Amniotic stem cell (primary cell): ENCODE measurements around the gene EPB41.
"Not testable (repeated sequence)": the region's sequence is repeated elsewhere in the genome, so short reads cannot be mapped to it uniquely, and the experiment has no call there.

Experiments
- DNase-seq: peaks from one replicate; lab custom pipeline; 2025; lab: John Stamatoyannopoulos, UW

EPB41 gene

DNA sequence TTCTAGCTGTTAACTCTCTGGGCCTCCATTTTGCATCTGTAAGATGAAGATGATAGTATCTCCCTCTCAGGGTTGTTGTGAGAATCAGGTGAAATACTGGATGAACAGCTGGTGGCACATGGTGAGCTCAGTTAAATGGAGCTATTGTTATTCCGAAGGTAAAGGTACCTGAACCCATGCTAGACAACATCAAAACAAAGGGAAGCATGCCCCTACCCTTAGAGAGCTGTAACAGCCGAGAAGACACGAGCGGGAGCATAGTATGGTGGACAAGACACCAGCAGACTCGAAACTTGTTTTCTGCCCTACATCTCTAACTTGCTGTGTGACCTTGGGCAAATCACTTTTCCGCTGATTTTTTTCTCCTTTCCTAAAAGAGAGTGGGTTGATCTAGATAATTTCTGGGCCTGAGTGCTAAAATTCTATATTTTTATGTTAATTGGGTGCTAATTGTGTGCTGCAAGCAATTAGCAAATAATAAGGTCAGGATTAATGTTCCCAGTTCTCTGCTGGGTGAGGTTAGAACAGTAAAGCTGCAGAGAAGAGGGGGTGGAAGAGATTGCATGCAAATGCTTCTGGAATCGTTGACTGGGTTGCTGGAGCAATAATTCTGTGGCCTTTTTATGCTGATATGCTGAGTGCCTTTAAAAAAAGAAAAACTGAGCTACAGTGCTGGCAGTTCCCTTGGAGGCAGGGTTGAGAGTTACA is 198.5 kb downstream of the EPB41 start:
- DNase-seq: no peak

DNA sequence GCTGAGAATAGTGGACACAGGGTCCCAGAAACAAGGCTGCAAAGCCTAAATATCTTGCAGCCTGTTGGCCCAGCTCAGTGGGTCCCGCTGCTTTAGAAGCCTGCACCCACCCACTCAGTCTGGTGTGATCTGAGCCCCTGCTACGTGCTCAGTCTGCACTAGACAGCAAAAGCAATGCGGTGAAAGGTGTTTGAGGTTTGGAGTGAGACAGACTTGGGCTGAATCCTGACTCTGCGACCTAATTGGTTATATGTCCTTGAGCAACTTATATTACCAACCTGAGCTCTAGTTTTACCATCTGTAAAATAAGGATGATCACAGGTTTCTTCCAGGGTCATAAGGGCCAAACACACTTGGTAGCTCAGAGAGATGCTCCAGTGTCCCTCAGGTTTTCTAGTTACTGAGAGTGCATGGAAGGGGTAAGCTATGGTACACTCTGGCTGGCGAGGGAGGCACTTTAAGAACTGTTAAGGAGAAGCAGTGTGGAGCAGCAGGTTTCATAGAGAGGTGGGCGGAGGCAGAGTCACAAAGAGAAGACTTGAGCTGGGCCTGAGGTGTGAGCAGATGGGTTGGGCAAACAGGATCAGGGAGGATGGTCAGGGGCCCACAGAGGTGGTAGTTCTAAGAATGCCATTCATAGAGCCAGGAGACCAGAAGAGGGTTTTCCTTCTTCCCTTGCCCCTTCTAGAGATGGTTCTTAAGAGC is 199.2 kb downstream of the EPB41 start:
- no peak for DNase-seq

DNA sequence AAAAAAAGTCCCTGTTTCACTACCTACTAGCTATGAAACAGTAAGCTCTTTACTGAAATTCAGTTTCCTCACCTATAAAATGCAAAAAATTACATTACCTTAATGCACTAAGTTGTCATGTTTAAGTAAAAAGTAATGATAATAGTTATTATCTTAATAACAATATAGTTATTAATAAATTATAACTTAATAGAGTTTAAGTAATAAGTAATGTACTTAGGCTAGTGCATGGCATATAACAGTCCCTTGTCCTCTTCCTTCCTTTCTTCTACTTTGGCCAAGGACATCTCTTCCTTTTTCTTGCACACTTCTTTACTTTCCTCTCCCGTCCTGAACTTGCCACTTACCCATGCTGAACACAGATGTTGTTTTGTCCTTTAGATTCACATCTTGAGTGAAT is 200.3 kb downstream of the EPB41 start:
- no peak for DNase-seq

DNA sequence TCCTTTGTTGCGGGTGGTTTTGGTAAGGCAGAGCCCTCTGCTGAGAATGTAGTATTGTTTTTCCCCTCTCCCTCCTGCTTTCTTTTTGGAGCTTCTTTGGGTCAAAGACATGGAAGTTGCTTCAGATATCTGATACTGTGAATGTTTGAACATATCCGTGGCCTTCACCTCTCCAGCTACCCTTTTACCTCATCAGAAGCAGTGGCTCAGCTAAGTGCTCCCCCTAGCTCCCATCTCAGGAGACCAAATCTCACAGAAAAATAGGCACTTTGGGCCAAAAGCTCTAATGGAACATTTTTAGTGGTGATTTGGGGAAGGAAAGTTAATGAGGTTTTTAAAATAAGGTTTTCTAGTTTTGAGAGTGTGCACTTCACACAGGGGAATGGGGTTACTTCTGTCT is 203.0 kb downstream of the EPB41 start:
- no peak for DNase-seq

DNA sequence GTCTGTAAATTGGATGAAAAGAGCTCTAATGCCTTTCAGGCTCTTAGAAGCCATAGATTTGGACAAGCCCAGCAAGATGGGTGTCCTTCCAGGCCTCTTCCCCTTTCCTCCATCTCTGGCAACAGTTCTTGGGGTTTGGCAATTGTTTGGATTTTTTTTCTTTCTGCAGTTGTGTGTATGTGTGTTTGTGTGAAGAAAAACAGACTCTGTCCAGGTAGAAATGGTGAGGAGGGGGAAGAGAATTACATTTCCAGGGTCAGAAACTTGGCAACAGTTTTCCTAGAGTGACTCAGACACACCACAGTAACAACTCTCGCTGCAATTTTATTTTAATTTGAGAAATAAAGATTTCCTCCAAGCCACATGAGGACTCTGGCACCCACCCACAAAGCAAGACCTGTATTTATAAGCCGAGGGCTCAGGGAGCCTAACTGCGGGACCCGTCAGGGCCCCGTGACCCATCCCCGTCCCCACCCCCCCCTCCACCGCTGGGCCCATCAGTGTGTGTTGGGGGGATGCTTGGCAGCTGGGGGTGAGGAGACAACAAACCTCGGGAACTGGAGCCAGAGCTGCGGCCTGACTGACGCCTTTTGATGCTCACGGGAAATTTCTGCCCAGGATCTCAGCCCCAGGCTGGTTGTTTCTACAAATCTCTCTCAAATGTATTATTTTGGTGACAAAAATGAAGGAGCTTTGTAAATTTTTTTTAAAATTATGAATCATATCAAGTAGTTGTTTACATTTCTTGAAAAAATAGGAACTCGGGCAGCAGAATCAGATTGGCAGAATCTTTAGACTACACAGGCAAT is 205.0 kb downstream of the EPB41 start:
- no peak for DNase-seq

DNA sequence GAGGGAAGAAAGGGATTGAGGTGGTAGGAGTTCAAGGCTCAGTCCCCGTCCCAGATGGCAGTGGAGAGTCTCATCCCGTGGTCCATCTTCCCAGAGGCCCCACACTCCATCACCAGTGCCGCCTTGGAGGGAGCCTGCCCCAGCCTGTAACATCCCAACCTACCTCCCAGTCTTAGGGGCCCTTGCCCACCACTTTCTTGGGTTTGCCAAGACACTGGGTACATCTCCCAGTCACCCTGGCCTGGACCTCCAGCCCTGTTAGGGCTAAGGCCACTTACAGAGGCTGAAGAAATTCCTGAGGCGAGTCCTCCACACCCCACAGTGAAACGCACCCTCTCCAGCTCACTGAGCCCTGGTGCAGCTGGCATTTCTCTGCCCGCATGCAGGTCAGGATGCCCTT is 206.0 kb downstream of the EPB41 start:
- DNase-seq: no peak

DNA sequence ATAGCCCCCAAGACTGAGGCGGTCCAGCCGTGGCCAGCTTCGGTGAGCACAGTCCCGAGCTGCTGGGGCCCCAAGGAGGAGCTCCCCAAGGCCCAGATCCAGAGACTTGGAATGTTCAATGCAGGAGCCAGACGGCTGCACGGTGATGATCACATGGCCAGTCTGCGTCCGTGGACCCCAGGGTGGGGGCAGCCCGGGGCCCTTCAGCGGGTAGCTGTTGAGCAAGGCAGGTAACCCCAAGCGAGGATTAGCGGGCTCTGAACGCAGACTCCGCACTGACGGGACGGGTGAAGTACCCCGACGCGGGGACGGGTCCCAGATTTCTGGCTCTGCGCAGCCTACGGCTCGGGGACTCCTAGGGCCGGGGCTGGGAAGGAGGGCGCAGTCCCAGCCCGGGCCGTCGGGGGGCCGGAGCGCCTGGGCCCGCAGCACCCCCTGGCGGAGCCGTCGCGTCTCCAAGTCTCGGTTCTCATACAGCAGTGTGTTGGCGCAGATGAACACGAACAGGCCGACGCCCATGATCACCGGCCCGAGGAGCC is 206.6 kb downstream of the EPB41 start:
- DNase-seq: no peak

DNA sequence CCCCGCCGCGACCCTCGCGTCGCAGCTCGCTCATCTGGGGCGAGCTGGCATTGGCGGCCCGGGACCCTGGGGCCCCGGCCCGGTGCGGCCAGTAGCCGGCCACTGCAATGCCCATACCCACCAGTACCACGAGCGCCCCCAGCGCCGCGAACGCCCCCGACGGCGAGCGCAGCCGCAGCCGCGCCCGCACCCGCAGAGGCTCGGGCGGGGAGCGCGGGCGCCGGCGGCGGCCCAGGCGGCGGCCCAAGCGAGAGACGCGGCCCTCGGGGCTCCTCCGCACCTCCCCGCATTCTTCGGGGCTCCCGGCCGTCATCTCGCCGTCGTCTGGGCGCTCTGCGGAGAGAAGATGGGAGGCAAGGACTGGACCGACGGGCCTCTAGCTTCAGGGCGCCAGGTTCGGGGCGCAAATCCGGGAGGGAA is 207.2 kb downstream of the EPB41 start:
- DNase-seq: no peak

DNA sequence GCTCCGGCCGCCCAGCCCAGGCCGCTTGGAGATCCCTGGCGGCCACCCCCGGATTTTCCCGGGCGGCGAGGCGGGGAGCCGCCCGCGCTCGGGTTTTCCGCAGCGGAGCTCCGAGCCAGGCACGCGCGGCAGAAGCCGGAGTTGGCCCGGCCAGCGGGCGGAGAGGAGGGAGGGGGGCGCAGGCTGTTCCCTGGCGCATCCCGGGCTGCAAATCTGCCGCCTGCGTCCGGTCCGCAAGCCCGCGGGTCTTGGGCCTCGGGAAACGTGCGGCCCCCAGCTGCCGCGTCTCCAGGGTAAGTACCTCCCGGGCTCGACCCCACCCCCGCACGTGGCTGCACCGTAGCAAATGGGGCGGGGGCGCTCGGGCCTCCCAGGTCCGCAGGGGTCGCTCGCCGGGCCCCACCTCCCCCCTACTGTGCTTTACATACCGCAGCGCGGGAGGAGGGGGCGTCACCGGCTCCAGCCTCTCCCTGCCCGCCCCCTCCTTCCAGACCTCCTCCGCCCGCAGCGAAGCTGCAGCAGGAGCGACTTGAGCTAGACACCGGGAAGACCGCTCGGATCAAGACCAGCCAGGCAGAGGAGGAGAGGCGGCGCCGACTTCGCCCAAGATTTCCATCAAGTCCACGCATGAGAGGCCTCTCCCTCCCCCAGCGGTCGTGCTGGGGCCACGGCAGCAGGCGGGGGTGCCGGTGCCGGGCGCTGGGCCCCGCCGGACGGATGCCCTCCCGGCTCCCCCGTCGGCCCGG is 207.7 kb downstream of the EPB41 start:
- no peak for DNase-seq

DNA sequence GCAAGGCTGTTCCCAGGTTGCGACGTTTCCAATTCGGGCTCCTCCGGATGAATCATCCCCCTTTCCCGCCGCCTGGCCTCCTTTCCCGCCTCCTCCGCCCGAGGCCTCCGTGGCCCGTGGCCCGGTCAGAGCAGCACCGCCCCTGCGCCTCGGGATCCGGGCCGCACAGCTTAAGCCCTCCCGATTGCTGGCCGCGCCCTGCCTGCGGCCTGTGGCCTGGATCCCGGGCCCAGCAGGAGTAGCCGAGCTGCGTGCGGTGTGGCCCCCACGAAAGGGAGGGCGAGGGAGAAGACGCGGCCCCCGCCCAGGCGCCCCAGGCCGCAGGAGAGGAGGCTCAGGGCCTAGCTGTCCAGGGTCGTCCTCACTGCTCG is 208.3 kb downstream of the EPB41 start:
- peak; percentile 32 for DNase-seq

DNA sequence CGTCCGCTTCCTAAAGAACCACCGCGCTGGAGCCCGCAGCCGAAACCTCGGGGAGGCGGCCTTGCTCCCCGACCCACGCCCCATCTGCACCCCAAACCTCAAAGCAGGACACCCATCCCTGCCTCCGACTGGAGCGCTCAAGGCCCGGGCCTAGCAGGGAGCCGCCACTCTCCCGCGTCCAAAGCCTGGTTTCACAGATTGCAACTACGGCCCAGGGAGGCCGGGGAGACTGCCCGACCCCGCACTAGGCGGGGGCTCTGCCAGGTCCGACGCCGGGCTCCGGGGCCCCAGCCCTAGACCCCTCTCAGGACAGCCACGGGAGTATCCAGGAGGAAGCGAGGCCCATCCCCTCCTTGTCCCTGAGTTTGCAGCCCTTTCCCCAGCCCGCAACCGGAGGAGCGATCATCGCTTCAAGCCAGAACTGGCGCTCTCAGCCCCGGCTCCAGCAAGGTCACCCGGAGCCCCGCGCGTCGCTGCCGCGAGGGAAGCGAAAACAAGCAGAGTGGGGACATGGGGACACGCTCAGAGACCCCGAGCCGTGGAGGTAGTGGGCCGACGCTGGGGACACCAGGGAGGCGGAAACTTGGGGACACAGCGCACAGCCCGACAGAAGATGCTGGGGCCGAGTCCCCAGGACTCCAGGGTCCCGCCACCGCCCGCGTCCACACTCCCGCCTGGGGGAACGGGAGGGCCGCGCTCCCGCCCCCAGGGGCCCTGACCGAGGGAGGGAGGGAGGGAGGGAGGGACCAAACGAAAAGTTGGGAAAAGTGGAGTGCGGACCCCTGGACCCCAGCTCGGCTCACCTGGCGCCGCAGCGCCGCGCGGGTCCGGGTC is 208.9 kb downstream of the EPB41 start:
- no peak for DNase-seq

GRCh38 chr1:29123887-29124365 is 209.6 kb downstream of the EPB41 start, which contains the start of gene TMEM200B:
Gene TMEM200B, minus strand, starts transcription at chr1:29123903. Its CDS starts 2,075 bp downstream, at chr1:29121828.
- no peak for DNase-seq

DNA sequence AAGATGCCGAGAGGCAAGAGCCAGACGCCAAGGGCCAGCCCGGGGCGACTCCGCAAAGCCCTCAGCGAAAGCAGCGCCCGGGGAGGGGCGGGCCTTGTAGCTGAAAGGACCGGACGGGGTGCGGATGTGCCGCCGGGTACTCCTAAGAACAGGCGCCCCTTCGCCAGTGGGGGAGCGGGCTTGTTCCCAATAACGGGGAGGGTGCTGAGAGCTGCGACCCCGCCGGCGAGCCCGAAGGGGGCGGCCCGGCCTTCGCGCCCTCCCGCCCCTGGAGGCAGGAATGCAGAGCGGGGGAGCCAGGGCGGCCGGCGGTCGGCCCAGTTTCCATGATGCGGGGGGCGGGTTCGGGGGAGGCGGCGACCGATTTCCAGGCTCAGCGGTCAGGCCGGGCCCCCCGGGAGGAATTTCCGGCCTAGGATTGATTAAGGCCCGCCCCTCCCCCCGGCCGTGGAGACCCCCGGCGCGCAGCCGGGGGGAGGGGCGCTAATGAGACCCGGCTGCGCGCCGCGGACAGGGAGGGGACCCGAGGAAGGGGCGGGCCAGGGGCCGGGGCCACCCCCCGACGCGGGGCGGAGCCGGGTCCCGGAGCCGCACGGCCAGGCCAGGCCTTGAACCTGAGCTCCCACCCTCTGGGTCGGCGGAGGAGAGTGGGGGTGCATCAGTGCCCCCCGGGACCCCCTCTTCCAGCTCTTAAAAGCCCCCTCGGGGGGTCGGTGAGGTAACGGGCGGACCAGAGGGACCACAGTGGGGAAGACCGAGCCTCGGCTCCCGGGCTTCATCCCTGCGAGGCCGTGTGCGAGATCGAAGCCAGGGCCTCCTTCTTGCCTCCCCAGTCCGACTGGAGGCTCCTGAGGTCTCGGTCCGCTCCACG is 210.2 kb downstream of the EPB41 start:
- peak; percentile 80 for DNase-seq

- DNase-seq: no peak
These were observed 210.9 kb downstream of the EPB41 start for GRCh38 chr1:29125237-29125641.

DNA sequence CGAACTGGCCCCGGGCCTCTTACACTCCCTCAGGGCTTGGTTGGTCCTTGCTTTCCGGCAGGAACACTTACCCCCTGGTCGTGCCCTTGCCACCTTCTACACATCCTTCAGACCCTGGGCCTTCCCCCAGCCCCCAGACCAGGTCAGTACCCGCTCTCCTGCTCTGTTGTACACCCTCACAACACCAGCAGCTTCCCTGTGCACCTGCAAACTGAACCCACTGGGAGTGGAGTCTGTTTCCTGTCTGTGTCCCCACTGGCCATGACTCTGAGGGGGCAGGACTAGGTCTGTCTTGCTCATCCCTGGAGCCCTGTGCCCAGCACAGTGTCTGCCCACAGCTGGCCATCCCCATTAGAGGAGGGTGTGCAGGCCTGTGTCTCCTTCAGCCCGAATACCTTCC is 211.4 kb downstream of the EPB41 start:
- no peak for DNase-seq

DNA sequence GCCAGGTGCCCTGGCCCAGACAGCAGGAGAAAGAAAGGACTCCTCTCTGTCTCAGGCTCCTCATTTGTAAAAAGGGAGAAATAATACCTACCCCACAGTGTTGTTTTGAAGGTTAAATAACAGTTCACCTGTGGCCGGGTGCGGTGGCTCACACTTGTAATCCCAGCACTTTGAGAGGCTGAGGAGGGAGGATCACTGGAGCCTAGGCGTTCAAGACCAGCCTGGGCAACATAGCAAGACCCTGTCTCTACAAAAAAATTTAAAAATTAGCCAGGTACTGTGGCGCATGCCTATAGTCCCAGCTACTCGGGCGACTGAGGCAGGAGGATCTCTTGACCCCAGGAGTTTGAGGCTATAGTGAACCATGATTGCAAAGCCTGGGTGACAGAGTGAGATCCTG is 211.8 kb downstream of the EPB41 start:
- no peak for DNase-seq

- no peak for DNase-seq
These were observed 214.4 kb downstream of the EPB41 start for GRCh38 chr1:29128739-29129138.

DNA sequence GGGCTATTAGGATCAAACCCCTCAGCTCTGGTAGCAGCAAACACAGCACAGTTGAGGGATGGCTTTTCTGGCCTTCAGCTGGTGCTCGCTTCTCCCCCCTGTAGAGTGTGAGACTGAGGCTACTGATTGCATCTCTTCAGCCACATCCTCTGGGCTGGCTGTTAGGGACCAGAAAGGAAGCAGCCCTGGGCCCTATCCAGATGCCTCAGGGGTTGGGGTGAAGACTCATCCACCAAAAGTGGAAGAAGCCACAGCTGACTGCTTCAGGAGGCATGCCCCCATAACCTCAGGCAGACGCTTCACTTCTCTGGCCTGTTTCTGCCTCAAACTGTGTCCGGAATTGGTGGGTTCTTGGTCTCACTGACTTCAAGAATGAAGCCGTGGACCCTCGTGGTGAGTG is 215.5 kb downstream of the EPB41 start:
- no peak for DNase-seq

DNA sequence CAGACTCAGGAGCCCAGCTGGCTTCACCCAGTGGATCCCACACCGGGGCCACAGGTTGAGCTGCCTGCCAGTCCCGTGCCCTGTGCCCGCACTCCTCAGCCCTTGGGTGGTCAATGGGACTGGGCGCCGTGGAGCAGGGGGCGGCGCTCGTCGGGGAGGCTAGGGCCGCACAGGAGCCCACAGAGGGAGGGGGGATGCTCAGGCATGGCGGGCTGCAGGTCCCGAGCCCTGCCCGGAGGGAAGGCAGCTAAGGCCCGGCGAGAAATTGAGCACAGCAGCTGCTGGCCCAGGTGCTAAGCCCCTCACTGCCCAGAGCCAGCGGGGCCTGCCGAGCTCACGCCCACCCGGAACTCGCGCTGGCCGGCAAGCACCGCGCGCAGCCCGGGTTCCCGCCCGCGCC is 216.7 kb downstream of the EPB41 start:
- not testable (repeated sequence) for DNase-seq
